K562 (cell line): ENCODE data around the gene CCDC158.

ENCODE experiments used
- CTCF ChIP-seq, 3 experiments: IDR thresholded peaks in 2 of 3; conservative IDR thresholded peaks in 1 of 3; 2 replicates each; pipeline ENCODE4 v1.5.1; 2011 to 2012; ENCODE audit warnings: low read length in 3 of 3, mild to moderate bottlenecking in 3 of 3, control low read depth in 2 of 3, improper control_type of control experiment in 1 of 3, inconsistent platforms in 1 of 3, low read depth in 1 of 3, mixed read lengths in 1 of 3, moderate library complexity in 1 of 3; ENCODE audit not compliant: insufficient read depth in 2 of 3
- FOXP4 ChIP-seq: sonication (generic); formaldehyde crosslinking; IDR thresholded peaks from 2 replicates; pipeline ENCODE4 v1.8.0; 2022; ENCODE audit warnings: mild to moderate bottlenecking, missing genetic modification reagents, borderline replicate concordance
- MXI1 ChIP-seq: IDR thresholded peaks from 2 replicates; pipeline ENCODE4 v1.6.1; 2011; ENCODE audit warnings: low read depth, mild to moderate bottlenecking, improper control_type of control experiment, low read length
- POLR2A ChIP-seq: fragments of 450-650 bp; conservative IDR thresholded peaks from 2 replicates; pipeline ENCODE4 v1.6.1; 2016
- PYGO2 ChIP-seq: fragments of 450-650 bp; IDR thresholded peaks from 2 replicates; pipeline ENCODE4 v1.6.1; 2016; ENCODE audit warnings: mild to moderate bottlenecking, missing genetic modification characterization, moderate library complexity, missing compliant biosample characterization
- ZNF174 ChIP-seq: fragments of 250-450 bp; sonication (Bioruptor Pico); IDR thresholded peaks from 2 replicates; pipeline ENCODE4 v1.4.0; 2020; ENCODE audit warnings: mild to moderate bottlenecking
- ZNF384 ChIP-seq: IDR thresholded peaks from 2 replicates; pipeline ENCODE4 v1.6.1; 2012; ENCODE audit warnings: low read depth, low read length, improper control_type of control experiment

GRCh38 chr4:76341063-76341462 lies 79.9 kb downstream of the CCDC158 start:
- TF ChIP-seq MXI1 (no peak), CTCF (IDR thresholded peaks at IDR 0.05 in 2 of 3, conservative IDR thresholded peaks at IDR 0.05 in 1 of 3; ENCODE audit: insufficient read depth in 2 of 3, low read depth in 1 of 3, low read length in 3 of 3) (no peak), FOXP4 (no peak), ZNF174 (no peak), POLR2A (no peak), PYGO2 (no peak), ZNF384 (no peak)
